ENCODE results near the gene PBX2. TPM values are rescaled to one million over a fixed set of nuclear protein-coding genes. Genes with fewer than 3 reads are reported as not detected.

PBX2 gene
- total RNA-seq, 6 experiments from 2014 or later = 50.7 to 61.4 (median 56.2) TPM

- no peak for DNase-seq
- H3K27me3 Mint-ChIP-seq (ENCODE audit: insufficient read depth) = peaks cover 9% of the 10 kb centered on the region
- peaks cover 46% of the 10 kb centered on the region for H3K4me1 Mint-ChIP-seq (ENCODE audit: low read depth)
- TF ChIP-seq CTCF (IDR thresholded peaks at IDR 0.05) = no peak
- no peak overlapping the region for H3K4me3 Mint-ChIP-seq
- H3K9me3 Mint-ChIP-seq = no peaks in the 10 kb centered on the region
- peaks cover 33% of the 10 kb centered on the region for H3K36me3 Mint-ChIP-seq (ENCODE audit: low read depth)
- H3K27ac Mint-ChIP-seq = peak overlapping the region; percentile 14; the same call in 1 of the 2 replicates
These were observed 21.7 kb downstream of the PBX2 start for GRCh38 chr6:32168350-32168749.

- Mint-ChIP-seq H3K9me3 (no peaks in the 10 kb centered on the region), H3K4me3 (no peak overlapping the region), H3K27me3 (ENCODE audit: insufficient read depth) (peaks cover 9% of the 10 kb centered on the region), H3K4me1 (ENCODE audit: low read depth) (peaks cover 40% of the 10 kb centered on the region), H3K36me3 (ENCODE audit: low read depth) (peaks cover 33% of the 10 kb centered on the region), H3K27ac (peak overlapping the region; percentile 30; the same call in 1 of the 2 replicates)
- no peak for DNase-seq
- TF ChIP-seq CTCF (IDR thresholded peaks at IDR 0.05) = no peak
These were observed 22.2 kb downstream of the PBX2 start for GRCh38 chr6:32167761-32168262.

DNA sequence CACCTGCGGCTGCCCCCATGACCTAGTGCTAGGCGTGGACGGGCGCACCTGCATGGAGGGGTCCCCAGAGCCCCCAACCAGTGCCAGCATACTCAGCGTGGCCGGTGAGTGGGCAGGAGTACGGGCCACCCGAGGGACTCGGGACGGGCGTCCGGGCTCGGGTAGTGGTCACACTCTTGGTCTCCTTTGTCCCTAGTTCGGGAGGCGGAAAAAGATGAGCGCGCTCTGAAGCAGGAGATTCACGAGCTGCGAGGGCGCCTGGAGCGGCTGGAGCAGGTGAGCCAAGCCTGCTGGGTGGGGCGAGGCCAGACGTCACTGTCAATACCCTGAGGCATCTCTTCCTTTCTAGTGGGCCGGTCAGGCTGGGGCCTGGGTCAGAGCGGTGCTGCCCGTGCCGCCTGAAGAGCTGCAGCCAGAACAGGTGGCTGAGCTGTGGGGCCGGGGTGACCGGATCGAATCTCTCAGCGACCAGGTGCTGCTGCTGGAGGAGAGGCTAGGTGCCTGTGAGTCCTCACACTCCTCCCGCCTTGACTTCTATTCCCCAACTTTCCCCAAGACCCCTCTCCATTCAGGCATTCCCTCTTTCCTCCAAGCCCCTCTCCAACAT, 22.7 kb downstream of the PBX2 start:
- Mint-ChIP-seq H3K9me3 (no peaks in the 10 kb centered on the region), H3K27ac (no peak overlapping the region), H3K4me3 (no peak overlapping the region), H3K27me3 (ENCODE audit: insufficient read depth) (peaks cover 11% of the 10 kb centered on the region), H3K4me1 (ENCODE audit: low read depth) (peaks cover 37% of the 10 kb centered on the region), H3K36me3 (ENCODE audit: low read depth) (peaks cover 33% of the 10 kb centered on the region)
- DNase-seq = no peak
- TF ChIP-seq CTCF (IDR thresholded peaks at IDR 0.05) = no peak

DNA sequence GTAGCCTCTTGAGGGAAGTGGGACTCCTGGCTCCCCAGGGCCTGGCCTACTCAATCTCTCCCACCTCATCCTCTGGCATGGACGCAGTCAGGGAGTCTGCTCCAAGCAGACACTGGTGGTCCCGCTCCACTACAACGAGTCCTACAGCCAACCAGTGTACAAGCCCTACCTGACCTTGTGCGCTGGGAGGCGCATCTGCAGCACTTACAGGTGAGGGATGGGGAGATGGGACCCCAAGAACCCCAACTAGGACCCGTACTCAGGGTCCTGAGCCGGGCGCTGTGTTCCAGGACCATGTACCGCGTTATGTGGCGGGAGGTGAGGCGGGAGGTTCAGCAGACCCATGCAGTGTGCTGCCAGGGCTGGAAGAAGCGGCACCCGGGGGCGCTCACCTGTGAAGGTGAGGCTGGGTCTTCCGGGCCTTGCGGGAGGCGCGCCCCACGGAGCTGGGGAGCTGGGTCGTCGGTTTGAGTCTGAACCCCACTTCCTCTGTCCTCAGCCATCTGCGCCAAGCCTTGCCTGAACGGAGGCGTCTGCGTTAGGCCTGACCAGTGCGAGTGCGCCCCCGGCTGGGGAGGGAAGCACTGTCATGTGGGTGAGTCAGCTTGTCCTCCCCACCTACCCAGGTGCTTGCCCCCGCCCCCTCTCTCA, 23.5 kb downstream of the PBX2 start:
- Mint-ChIP-seq H3K27ac (no peak overlapping the region), H3K36me3 (ENCODE audit: low read depth) (peaks cover 32% of the 10 kb centered on the region), H3K27me3 (ENCODE audit: insufficient read depth) (peaks cover 11% of the 10 kb centered on the region), H3K9me3 (no peaks in the 10 kb centered on the region), H3K4me1 (ENCODE audit: low read depth) (peaks cover 35% of the 10 kb centered on the region), H3K4me3 (no peak overlapping the region)
- no peak; the same call in 1 of the 2 replicates for TF ChIP-seq CTCF (IDR thresholded peaks at IDR 0.05)
- no peak for DNase-seq

DNA sequence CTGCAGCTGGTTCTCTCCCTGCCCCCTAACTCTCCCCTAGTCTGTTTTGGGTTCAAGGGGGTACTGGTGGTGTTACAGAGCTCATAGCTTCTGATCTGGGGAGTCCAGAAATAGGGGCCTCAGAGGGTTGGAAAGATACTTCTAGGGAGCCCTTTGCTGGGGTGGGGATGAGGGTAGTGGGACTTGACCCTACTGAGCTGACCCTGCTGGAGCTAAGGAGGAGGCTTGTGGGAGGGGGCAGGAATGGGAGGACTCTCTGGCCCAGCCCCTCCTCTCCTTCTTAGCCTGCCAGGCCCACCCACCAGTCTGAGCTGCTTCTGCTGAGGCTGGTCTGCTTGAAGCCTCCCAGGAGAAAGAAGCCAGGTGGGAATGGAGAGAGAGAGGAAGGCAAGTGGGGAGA, 25.7 kb downstream of the PBX2 start, which contains the start of gene EGFL8:
TSS of gene EGFL8 (plus strand) at position 301 of the 400 bp plus-strand sequence. CDS start 1,571 bp downstream, outside the sequence.
- no peak for TF ChIP-seq CTCF (IDR thresholded peaks at IDR 0.05)
- Mint-ChIP-seq H3K4me1 (ENCODE audit: low read depth) (peaks cover 12% of the 10 kb centered on the region), H3K27ac (no peak within 1 kb of the TSS), H3K36me3 (ENCODE audit: low read depth) (peaks cover 10% of the 10 kb centered on the region), H3K27me3 (ENCODE audit: insufficient read depth) (peaks cover 8% of the 10 kb centered on the region), H3K9me3 (no peaks in the 10 kb centered on the region), H3K4me3 (no peak within 1 kb of the TSS)
- no peak for DNase-seq

All from HFFc6 (cell line).